Right cardiac atrium (tissue), 5 donors: Measurements from ENCODE around the gene PHLDA2. TPM values are rescaled to one million over a fixed set of nuclear protein-coding genes. Genes with fewer than 3 reads are reported as not detected.
"Not testable (repeated sequence)": the region's sequence is repeated elsewhere in the genome, so short reads cannot be mapped to it uniquely, and the experiment has no call there.

Experiments used
- ATAC-seq, 2 donors: fragments of 200-7000 bp; cut with Tn5 transposase; one replicate each; pipeline versions ENCODE4 v1.8.0 to v1.9.1; 2020; ENCODE audit warnings: moderate library complexity in 2 of 2, mild to moderate bottlenecking in 1 of 2
- DNase-seq, 3 donors: peaks; one replicate each; pipeline ENCODE4 v3.0.0-alpha.2; 2020
- H3K27ac ChIP-seq: one replicate; pipeline ENCODE4 v1.5.1; 2013; ENCODE audit warnings: mild to moderate bottlenecking, low read length, control low read depth, moderate library complexity
- H3K27me3 ChIP-seq: one replicate; pipeline ENCODE4 v1.6.1; 2013; ENCODE audit not compliant: control insufficient read depth, insufficient read depth
- H3K4me1 ChIP-seq: one replicate; pipeline ENCODE4 v1.6.1; 2013; ENCODE audit warnings: low read length; ENCODE audit not compliant: control insufficient read depth, insufficient read depth
- H3K4me3 ChIP-seq: one replicate; pipeline ENCODE4 v1.5.1; 2013; ENCODE audit warnings: low read length, control low read depth
- H3K9me3 ChIP-seq: one replicate; pipeline ENCODE4 v1.6.1; 2013; ENCODE audit warnings: low read length; ENCODE audit not compliant: control insufficient read depth
- WGBS: extraction: QIAGEN DNeasy Blood & Tissue Kit; methylation state at CpG from one replicate; pipeline ENCODE4 v1.1.7; 2013; 5-methylcytosine and 5-hydroxymethylcytosine counted together
- intact Hi-C, 4 donors: fragments of 100-400 bp; cut with DNase I; formaldehyde crosslinking; loops; one replicate each; pipeline versions ENCODE4 v1.11.0 to v1.14.0; 2022 to 2023
- polyA plus RNA-seq: library from polyadenylated mRNA; stranded (reverse); fragments of 200-250 nt; gene quantifications from one replicate; pipeline ENCODE4 v1.2.3, GENCODE V29; 2013
- total RNA-seq, 4 donors: library from RNA; stranded (reverse); fragmentation: NEBNext Ultra II Directional; extraction: Animal tissue kit (Norgen Biotek cat#: 25700); gene quantifications; one replicate each; pipeline ENCODE4 v1.2.1, GENCODE V29; 2021
- donor health status: healthy with polysubstance abuse.
- donor health status: DM: no; HTN: yes; CAD: no.
- donor health status: DM: no; HTN: no; CAD: no.
- donor health status: DM: no; HTN: yes; CAD: no; lungs with severe emphysema.
- donor health status: DM: yes; HTN: yes; CAD: no.

Gene PHLDA2
- total and polyA plus RNA-seq, 5 donors: 0.57 to 2.1 (median 1.4) TPM; not detected in 1

- peak in 1 of 3 donors; percentile 65 for DNase-seq
- H3K27me3 ChIP-seq: no peaks in the 10 kb centered on the region
- no peak overlapping the region for H3K27ac ChIP-seq
- H3K4me1 ChIP-seq: peaks cover 6% of the 10 kb centered on the region
- ATAC-seq: peak; percentile 6 to 13
- intact Hi-C loops: no loop called here
- H3K9me3 ChIP-seq: no peaks in the 10 kb centered on the region
- no peak overlapping the region for H3K4me3 ChIP-seq
- WGBS: 83% methylated on average over 24 of the region's 24 CpGs
Measured at GRCh38 chr11:2944530-2944929, 15.3 kb upstream of the PHLDA2 start.

- peaks cover 6% of the 10 kb centered on the region for H3K4me1 ChIP-seq
- DNase-seq: peak in 2 of 3 donors; percentile 28 to 70
Measured at GRCh38 chr11:2943711-2944118, 14.5 kb upstream of the PHLDA2 start.

GRCh38 chr11:2942872-2943710 is 13.9 kb upstream of the PHLDA2 start:
- peaks cover 6% of the 10 kb centered on the region for H3K4me1 ChIP-seq
- no peak overlapping the region for H3K27ac ChIP-seq
- no peak for ATAC-seq
- no peak overlapping the region for H3K4me3 ChIP-seq
- intact Hi-C loops: no loop called here
- no peaks in the 10 kb centered on the region for H3K9me3 ChIP-seq
- H3K27me3 ChIP-seq: no peaks in the 10 kb centered on the region
- WGBS: 84% methylated on average over 15 of the region's 15 CpGs
- DNase-seq: no peak

More at GRCh38 chr11:2943711-2944118, 14.5 kb upstream of the PHLDA2 start:
- peak in 1 of 2 donors; percentile 2 for ATAC-seq
- WGBS: 59% methylated on average over 12 of the region's 12 CpGs
- Histone ChIP-seq H3K4me3 (no peak overlapping the region), H3K27me3 (no peaks in the 10 kb centered on the region), H3K9me3 (no peaks in the 10 kb centered on the region), H3K27ac (no peak overlapping the region)
- intact Hi-C loops: no loop called here

GRCh38 chr11:2942447-2942846 is 13.2 kb upstream of the PHLDA2 start:
- peaks cover 6% of the 10 kb centered on the region for H3K4me1 ChIP-seq
- intact Hi-C loops: no loop called here
- H3K9me3 ChIP-seq: no peaks in the 10 kb centered on the region
- 63% methylated on average over 13 of the region's 13 CpGs for WGBS
- no peaks in the 10 kb centered on the region for H3K27me3 ChIP-seq
- no peak overlapping the region for H3K4me3 ChIP-seq
- peak in 1 of 3 donors; percentile 63 for DNase-seq
- no peak for ATAC-seq
- no peak overlapping the region for H3K27ac ChIP-seq

GRCh38 chr11:2940921-2941821 is 12.0 kb upstream of the PHLDA2 start:
- Histone ChIP-seq H3K4me1 (peaks cover 5% of the 10 kb centered on the region), H3K9me3 (no peaks in the 10 kb centered on the region), H3K27me3 (no peaks in the 10 kb centered on the region), H3K4me3 (no peak overlapping the region), H3K27ac (no peak overlapping the region)
- 46% methylated on average over 10 of the region's 10 CpGs for WGBS
- ATAC-seq (peak; percentile 1 to 13), DNase-seq (peak; percentile 20 to 65 (median 54))
- intact Hi-C loops: no loop called here

- Histone ChIP-seq H3K27me3 (no peaks in the 10 kb centered on the region), H3K9me3 (no peaks in the 10 kb centered on the region), H3K4me3 (no peak overlapping the region), H3K27ac (no peak overlapping the region), H3K4me1 (no peaks in the 10 kb centered on the region)
- peak; percentile 60 to 66 (median 65) for DNase-seq
- WGBS: 60% methylated on average over 16 of the region's 16 CpGs
- intact Hi-C loops: no loop called here
- peak; percentile 39 to 51 for ATAC-seq
Measured at GRCh38 chr11:2940147-2940920, 11.1 kb upstream of the PHLDA2 start.

GRCh38 chr11:2938458-2939418 is 9.5 kb upstream of the PHLDA2 start:
- 90% methylated on average over 20 of the region's 20 CpGs for WGBS
- H3K27ac ChIP-seq, H3K27me3 ChIP-seq, H3K4me3 ChIP-seq, H3K9me3 ChIP-seq, intact Hi-C loops, ATAC-seq, H3K4me1 ChIP-seq: not testable (repeated sequence)
- DNase-seq: peak in 2 of 3 donors; percentile 13 to 17

- DNase-seq, H3K27ac ChIP-seq, H3K27me3 ChIP-seq, ATAC-seq, H3K4me1 ChIP-seq, intact Hi-C loops, H3K9me3 ChIP-seq, H3K4me3 ChIP-seq: not testable (repeated sequence)
- 92% methylated on average over 31 of the region's 32 CpGs for WGBS
Measured at GRCh38 chr11:2937641-2938457, 8.6 kb upstream of the PHLDA2 start.

- no peak overlapping the region for H3K27ac ChIP-seq
- WGBS: 77% methylated on average over 14 of the region's 14 CpGs
- DNase-seq (peak in 2 of 3 donors; percentile 37 to 38), ATAC-seq (no peak)
- no peaks in the 10 kb centered on the region for H3K27me3 ChIP-seq
- H3K9me3 ChIP-seq: no peaks in the 10 kb centered on the region
- H3K4me3 ChIP-seq: no peak overlapping the region
- intact Hi-C loops: no loop called here
- H3K4me1 ChIP-seq: peaks cover 1% of the 10 kb centered on the region
Measured at GRCh38 chr11:2934611-2935239, 5.5 kb upstream of the PHLDA2 start.
